Stimulated activated naive B cell treated with anti-CD40 and anti-IgM and Interleukin-4, amounts not matched to agents 10 μg/mL and 1 μg/mL and 100 μg/mL, for 72 hours (primary cell): ENCODE measurements around the gene ZNF19.

ENCODE experiments used
- ATAC-seq, 2 donors: fragments of 150-1000 bp; cut with Tn5 transposase; replicated peaks; 2 replicates each; pipeline ENCODE4 v1.10.0; 2021; ENCODE audit warnings: moderate library complexity in 1 of 2
- DNase-seq: peaks from one replicate; pipeline ENCODE4 v3.0.0; 2021
- H3K27ac Mint-ChIP-seq: one replicate; pipeline ENCODE4 v1.8.0; 2022; ENCODE audit warnings: mild to moderate bottlenecking, mixed read lengths
- H3K27me3 Mint-ChIP-seq, 2 donors: one replicate each; pipeline ENCODE4 v1.8.0; 2022; ENCODE audit warnings: mixed read lengths in 2 of 2
- H3K36me3 Mint-ChIP-seq, 2 donors: one replicate each; pipeline ENCODE4 v1.8.0; 2022; ENCODE audit warnings: mixed read lengths in 2 of 2, mild to moderate bottlenecking in 1 of 2
- H3K4me1 Mint-ChIP-seq, 2 donors: one replicate each; pipeline ENCODE4 v1.8.0; 2022; ENCODE audit warnings: mixed read lengths in 2 of 2, mild to moderate bottlenecking in 1 of 2
- H3K4me3 Mint-ChIP-seq, 2 donors: one replicate each; pipeline ENCODE4 v1.8.0; 2022; ENCODE audit warnings: mild to moderate bottlenecking in 2 of 2, mixed read lengths in 2 of 2, moderate library complexity in 1 of 2
- H3K9me3 Mint-ChIP-seq, 2 donors: one replicate each; pipeline ENCODE4 v1.8.0; 2022; ENCODE audit warnings: mixed read lengths in 2 of 2, mild to moderate bottlenecking in 1 of 2

Gene ZNF19

GRCh38 chr16:71474864-71475263, 14.3 kb downstream of the ZNF19 start:
- Mint-ChIP-seq H3K4me1 (no peaks in the 10 kb centered on the region), H3K36me3 (peaks cover 30 to 50% of the 10 kb centered on the region in 2 donors), H3K4me3 (no peak overlapping the region), H3K27ac (no peak overlapping the region), H3K27me3 (no peaks in the 10 kb centered on the region), H3K9me3 (no peaks in the 10 kb centered on the region)
- ATAC-seq, result no peak
- no peak for DNase-seq

- Mint-ChIP-seq H3K9me3 (no peaks in the 10 kb centered on the region), H3K4me3 (no peak overlapping the region), H3K4me1 (no peaks in the 10 kb centered on the region), H3K27ac (no peak overlapping the region), H3K36me3 (peaks cover 36 to 56% of the 10 kb centered on the region in 2 donors), H3K27me3 (no peaks in the 10 kb centered on the region)
- ATAC-seq, result no peak
- no peak for DNase-seq
Measured at GRCh38 chr16:71473891-71474290, 15.2 kb downstream of the ZNF19 start.

GRCh38 chr16:71472931-71473330, 16.2 kb downstream of the ZNF19 start:
- Mint-ChIP-seq H3K27me3 (no peaks in the 10 kb centered on the region), H3K4me3 (no peak overlapping the region), H3K4me1 (no peaks in the 10 kb centered on the region), H3K36me3 (peaks cover 31 to 51% of the 10 kb centered on the region in 2 donors), H3K27ac (no peak overlapping the region), H3K9me3 (no peaks in the 10 kb centered on the region)
- ATAC-seq (no peak), DNase-seq (no peak)

- Mint-ChIP-seq H3K9me3 (no peaks in the 10 kb centered on the region), H3K27ac (no peak overlapping the region), H3K4me3 (no peak overlapping the region), H3K4me1 (no peaks in the 10 kb centered on the region), H3K36me3 (peaks cover 26 to 42% of the 10 kb centered on the region in 2 donors), H3K27me3 (no peaks in the 10 kb centered on the region)
- ATAC-seq (no peak), DNase-seq (no peak)
Measured at GRCh38 chr16:71472051-71472450, 17.1 kb downstream of the ZNF19 start.

GRCh38 chr16:71467810-71468209, 21.3 kb downstream of the ZNF19 start:
- Mint-ChIP-seq H3K36me3 (peaks cover 12 to 17% of the 10 kb centered on the region in 2 donors), H3K4me3 (no peak overlapping the region), H3K27ac (no peak overlapping the region), H3K4me1 (peaks cover 5 to 7% of the 10 kb centered on the region in 2 donors), H3K27me3 (no peaks in the 10 kb centered on the region), H3K9me3 (no peaks in the 10 kb centered on the region)
- no peak for DNase-seq
- ATAC-seq, result no peak

- no peaks in the 10 kb centered on the region for H3K9me3 Mint-ChIP-seq
- H3K36me3 Mint-ChIP-seq, result peaks cover 7 to 11% of the 10 kb centered on the region in 2 donors
- peaks cover 8 to 19% of the 10 kb centered on the region in 2 donors for H3K4me1 Mint-ChIP-seq
- ATAC-seq (no peak), DNase-seq (no peak)
- no peak overlapping the region for H3K27ac Mint-ChIP-seq
- H3K27me3 Mint-ChIP-seq, result no peaks in the 10 kb centered on the region
- H3K4me3 Mint-ChIP-seq, result no peak overlapping the region
Measured at GRCh38 chr16:71464231-71464630, 24.9 kb downstream of the ZNF19 start.

- Mint-ChIP-seq H3K36me3 (peaks cover 7 to 15% of the 10 kb centered on the region in 2 donors), H3K27me3 (no peaks in the 10 kb centered on the region), H3K4me3 (peak within 1 kb of the TSS; percentile 95 to 98), H3K27ac (peak within 1 kb of the TSS; percentile 97), H3K9me3 (no peaks in the 10 kb centered on the region), H3K4me1 (peaks cover 10 to 34% of the 10 kb centered on the region in 2 donors)
- ATAC-seq (peak; percentile 99 to 100), DNase-seq (peak; percentile 84)
Measured at GRCh38 chr16:71461686-71462648, 27.2 kb downstream of the ZNF19 start, which contains the start of gene ZNF23. ZNF23 (minus strand) TSS chr16:71462247; CDS start chr16:71456796, 5,451 bp downstream.

- Mint-ChIP-seq H3K36me3 (peaks cover 14 to 24% of the 10 kb centered on the region in 2 donors), H3K4me1 (peaks cover 10 to 34% of the 10 kb centered on the region in 2 donors), H3K27ac (peak overlapping the region; percentile 97), H3K4me3 (peak overlapping the region; percentile 95 to 98), H3K27me3 (no peaks in the 10 kb centered on the region), H3K9me3 (no peaks in the 10 kb centered on the region)
- no peak for DNase-seq
- no peak for ATAC-seq
Measured at GRCh38 chr16:71460941-71461340, 28.2 kb downstream of the ZNF19 start.

- H3K9me3 Mint-ChIP-seq, result no peaks in the 10 kb centered on the region
- peaks cover 10 to 34% of the 10 kb centered on the region in 2 donors for H3K4me1 Mint-ChIP-seq
- no peak for DNase-seq
Measured at GRCh38 chr16:71460236-71460635, 28.9 kb downstream of the ZNF19 start.

GRCh38 chr16:71459510-71459909, 29.6 kb downstream of the ZNF19 start:
- Mint-ChIP-seq H3K27me3 (no peaks in the 10 kb centered on the region), H3K36me3 (peaks cover 26 to 38% of the 10 kb centered on the region in 2 donors), H3K4me3 (no peak overlapping the region), H3K27ac (no peak overlapping the region), H3K9me3 (peaks cover 0 to 7% of the 10 kb centered on the region in 2 donors), H3K4me1 (peaks cover 10 to 34% of the 10 kb centered on the region in 2 donors)
- DNase-seq (no peak), ATAC-seq (no peak)

More at GRCh38 chr16:71460236-71460635, 28.9 kb downstream of the ZNF19 start:
- peaks cover 20 to 31% of the 10 kb centered on the region in 2 donors for H3K36me3 Mint-ChIP-seq
- H3K27me3 Mint-ChIP-seq, result no peaks in the 10 kb centered on the region
- no peak overlapping the region for H3K4me3 Mint-ChIP-seq
- no peak overlapping the region for H3K27ac Mint-ChIP-seq
- no peak for ATAC-seq

- H3K4me1 Mint-ChIP-seq, result peaks cover 2 to 18% of the 10 kb centered on the region in 2 donors
- ATAC-seq, result no peak
Measured at GRCh38 chr16:71456801-71457200, 32.3 kb downstream of the ZNF19 start.

GRCh38 chr16:71453036-71453435, 36.1 kb downstream of the ZNF19 start:
- DNase-seq, result no peak
- peaks cover 24 to 47% of the 10 kb centered on the region in 2 donors for H3K9me3 Mint-ChIP-seq
- peaks cover 85 to 92% of the 10 kb centered on the region in 2 donors for H3K36me3 Mint-ChIP-seq
- no peak for ATAC-seq
- H3K27ac Mint-ChIP-seq, result peak overlapping the region; percentile 37
- H3K4me3 Mint-ChIP-seq, result no peak overlapping the region
- H3K27me3 Mint-ChIP-seq, result no peaks in the 10 kb centered on the region
- peaks cover 0 to 4% of the 10 kb centered on the region in 2 donors for H3K4me1 Mint-ChIP-seq

More at GRCh38 chr16:71456801-71457200, 32.3 kb downstream of the ZNF19 start:
- DNase-seq, result no peak
- Mint-ChIP-seq H3K27ac (no peak overlapping the region), H3K9me3 (peaks cover 12 to 24% of the 10 kb centered on the region in 2 donors), H3K27me3 (no peaks in the 10 kb centered on the region), H3K36me3 (peaks cover 53 to 58% of the 10 kb centered on the region in 2 donors), H3K4me3 (no peak overlapping the region)

- H3K4me1 Mint-ChIP-seq, result no peaks in the 10 kb centered on the region
- peaks cover 32 to 41% of the 10 kb centered on the region in 2 donors for H3K9me3 Mint-ChIP-seq
- no peaks in the 10 kb centered on the region for H3K27me3 Mint-ChIP-seq
- H3K36me3 Mint-ChIP-seq, result peaks cover 62 to 76% of the 10 kb centered on the region in 2 donors
- ATAC-seq (no peak), DNase-seq (no peak)
- peak overlapping the region; percentile 37 for H3K27ac Mint-ChIP-seq
- H3K4me3 Mint-ChIP-seq, result no peak overlapping the region
Measured at GRCh38 chr16:71449020-71449419, 40.1 kb downstream of the ZNF19 start.

- Mint-ChIP-seq H3K9me3 (peaks cover 34 to 41% of the 10 kb centered on the region in 2 donors), H3K4me1 (no peaks in the 10 kb centered on the region), H3K27ac (no peak overlapping the region), H3K36me3 (peaks cover 59 to 73% of the 10 kb centered on the region in 2 donors), H3K4me3 (no peak overlapping the region), H3K27me3 (no peaks in the 10 kb centered on the region)
- DNase-seq (no peak), ATAC-seq (no peak)
Measured at GRCh38 chr16:71448274-71448866, 40.8 kb downstream of the ZNF19 start.
